H1 (cell line): Measurements from ENCODE around the gene MARCHF3. TPM values are rescaled to one million over a fixed set of nuclear protein-coding genes. Genes with fewer than 3 reads are reported as not detected.

Experiments used
- CTCF ChIA-PET: fragments of 300-600 bp; sonication (Branson Sonifier 250); formaldehyde crosslinking; loops from one replicate; lab custom pipeline; 2021; ENCODE audit not compliant: partially characterized antibody; lab: Charles Lee
- POLR2A ChIA-PET: fragments of 300-600 bp; sonication (Branson Sonifier 250); formaldehyde crosslinking; loops from one replicate; lab custom pipeline; 2021; ENCODE audit warnings: inconsistent platforms; ENCODE audit not compliant: partially characterized antibody; lab: Charles Lee
- DNase-seq, 2 experiments: peaks; one replicate each; pipeline versions ENCODE4 v3.0.0 to v3.0.0-alpha.2; 2010 to 2022; ENCODE audit warnings: low spot score in 2 of 2, low read depth in 1 of 2, mixed read lengths in 1 of 2
- FAIRE-seq: peaks from 2 replicates; lab custom pipeline; 2011; peaks lifted over from hg19 to GRCh38; lab: Jason Lieb, UNC
- H2AFZ ChIP-seq: 2 replicates; pipeline ENCODE4 v1.8.1; 2012; ENCODE audit warnings: low read length, inconsistent platforms
- H2AK5ac ChIP-seq: 2 replicates; pipeline ENCODE4 v1.6.1; 2013; ENCODE audit warnings: low read depth, low read length
- H2BK120ac ChIP-seq: replicated peaks from 2 replicates; pipeline ENCODE3; 2013; ENCODE audit warnings: low read depth, low read length, inconsistent platforms
- H2BK12ac ChIP-seq: 2 replicates; pipeline ENCODE4 v1.6.1; 2013; ENCODE audit warnings: low read depth, low read length
- H2BK15ac ChIP-seq: 2 replicates; pipeline ENCODE4 v1.6.1; 2013; ENCODE audit warnings: low read length
- H2BK20ac ChIP-seq: 2 replicates; pipeline ENCODE4 v1.6.1; 2013; ENCODE audit warnings: low read length
- H2BK5ac ChIP-seq: 2 replicates; pipeline ENCODE4 v1.6.1; 2013; ENCODE audit warnings: low read depth, low read length
- H3K14ac ChIP-seq: 2 replicates; pipeline ENCODE4 v1.6.1; 2013; ENCODE audit warnings: inconsistent platforms; ENCODE audit not compliant: insufficient read length
- H3K18ac ChIP-seq: 2 replicates; pipeline ENCODE4 v1.6.1; 2013; ENCODE audit warnings: low read length; ENCODE audit errors: extremely low read depth
- H3K23ac ChIP-seq: 2 replicates; pipeline ENCODE4 v1.6.1; 2013; ENCODE audit warnings: inconsistent platforms; ENCODE audit not compliant: insufficient read length
- H3K23me2 ChIP-seq: 2 replicates; pipeline ENCODE4 v1.6.1; 2013; ENCODE audit warnings: low read depth, low read length
- H3K27ac ChIP-seq: 2 replicates; pipeline ENCODE4 v1.6.1; 2011; ENCODE audit warnings: low read depth, low read length, inconsistent platforms
- H3K27me3 ChIP-seq, 4 experiments: replicated peaks in 1 of 4; 1 replicate in 1 of 4; 2 replicates in 3 of 4; pipeline versions ENCODE4 v1.6.1 to v1.8.1; 2011 to 2013; ENCODE audit warnings: low read length in 3 of 4, mild to moderate bottlenecking in 3 of 4, inconsistent platforms in 2 of 4, mixed read lengths in 2 of 4, moderate library complexity in 1 of 4; ENCODE audit not compliant: control insufficient read depth in 3 of 4, insufficient read depth in 3 of 4; ENCODE audit errors: extremely low read depth in 1 of 4
- H3K36me3 ChIP-seq, 4 experiments: 2 replicates each; pipeline versions ENCODE4 v1.6.1 to v1.8.1; 2011 to 2013; ENCODE audit warnings: mild to moderate bottlenecking in 4 of 4, low read length in 3 of 4, moderate library complexity in 2 of 4, control low read depth in 1 of 4, inconsistent platforms in 1 of 4; ENCODE audit not compliant: insufficient read depth in 4 of 4, control insufficient read depth in 2 of 4
- H3K4ac ChIP-seq: replicated peaks from 2 replicates; pipeline ENCODE3; 2013; ENCODE audit warnings: low read length, low read depth, mixed read lengths, inconsistent platforms; ENCODE audit not compliant: insufficient read length
- H3K4me1 ChIP-seq, 4 experiments: replicated peaks in 1 of 4; 1 replicate in 1 of 4; 2 replicates in 3 of 4; pipeline versions ENCODE4 v1.6.1 to v1.8.1; 2011 to 2013; ENCODE audit warnings: low read length in 3 of 4, inconsistent platforms in 2 of 4, mixed read lengths in 1 of 4; ENCODE audit not compliant: insufficient read depth in 4 of 4, control insufficient read depth in 3 of 4
- H3K4me2 ChIP-seq, 2 experiments: 2 replicates each; pipeline versions ENCODE4 v1.6.1 to v1.8.1; 2011 to 2013; ENCODE audit warnings: low read depth in 2 of 2, low read length in 2 of 2, control low read depth in 1 of 2, inconsistent platforms in 1 of 2, mild to moderate bottlenecking in 1 of 2; ENCODE audit not compliant: insufficient read depth in 1 of 2
- H3K4me3 ChIP-seq, 4 experiments: fragments of 200-600, 300-600 bp in 1 of 4; sonication (generic), shearing (Covaris generic), sonication (Bioruptor Twin) in 1 of 4; 2 replicates each; pipeline versions ENCODE4 v1.5.1 to v1.8.1; 2011 to 2016; ENCODE audit warnings: low read length in 4 of 4, low read depth in 3 of 4, control low read depth in 2 of 4, inconsistent platforms in 2 of 4, mild to moderate bottlenecking in 2 of 4, mixed read lengths in 1 of 4, moderate library complexity in 1 of 4; ENCODE audit not compliant: insufficient read depth in 2 of 4; ENCODE audit errors: extremely low read depth in 1 of 4
- H3K56ac ChIP-seq: replicated peaks from 2 replicates; pipeline ENCODE3; 2013; ENCODE audit warnings: low read depth, mild to moderate bottlenecking, mixed read lengths, low read length, inconsistent platforms; ENCODE audit not compliant: insufficient read length
- H3K79me1 ChIP-seq: 2 replicates; pipeline ENCODE4 v1.6.1; 2013; ENCODE audit warnings: low read depth, low read length, control low read depth
- H3K79me2 ChIP-seq, 2 experiments: 2 replicates each; pipeline versions ENCODE4 v1.6.1 to v1.8.1; 2012 to 2013; ENCODE audit warnings: low read length in 2 of 2, mild to moderate bottlenecking in 2 of 2, inconsistent platforms in 1 of 2; ENCODE audit not compliant: insufficient read depth in 2 of 2, control insufficient read depth in 1 of 2
- H3K9ac ChIP-seq, 4 experiments: replicated peaks in 1 of 4; 1 replicate in 1 of 4; 2 replicates in 3 of 4; pipeline versions ENCODE4 v1.6.1 to v1.8.1; 2011 to 2013; ENCODE audit warnings: low read depth in 3 of 4, low read length in 3 of 4, control low read depth in 2 of 4, mild to moderate bottlenecking in 2 of 4, moderate library complexity in 2 of 4, inconsistent platforms in 1 of 4; ENCODE audit errors: extremely low read depth in 1 of 4
- H3K9me3 ChIP-seq, 2 experiments: 2 replicates each; pipeline versions ENCODE4 v1.6.1 to v1.8.1; 2012 to 2013; ENCODE audit warnings: mild to moderate bottlenecking in 2 of 2, moderate library complexity in 2 of 2, control low read depth in 1 of 2, inconsistent platforms in 1 of 2, low read depth in 1 of 2, low read length in 1 of 2, mixed read lengths in 1 of 2; ENCODE audit not compliant: insufficient read depth in 2 of 2
- H4K20me1 ChIP-seq, 2 experiments: replicated peaks in 1 of 2; 2 replicates each; pipeline versions ENCODE3 to v1.8.1; 2011 to 2013; ENCODE audit warnings: inconsistent platforms in 2 of 2, low read length in 2 of 2, mild to moderate bottlenecking in 1 of 2; ENCODE audit not compliant: insufficient read depth in 2 of 2, control insufficient read depth in 1 of 2
- H4K5ac ChIP-seq: 2 replicates; pipeline ENCODE4 v1.6.1; 2013; ENCODE audit warnings: low read length, low read depth, mixed read lengths, inconsistent platforms; ENCODE audit not compliant: insufficient read length
- H4K8ac ChIP-seq: 2 replicates; pipeline ENCODE4 v1.8.0; 2013; ENCODE audit warnings: mild to moderate bottlenecking, moderate library complexity, low read length, inconsistent platforms; ENCODE audit not compliant: insufficient read depth; ENCODE audit errors: extremely low read depth
- H4K91ac ChIP-seq: replicated peaks from 2 replicates; pipeline ENCODE3; 2013; ENCODE audit warnings: low read length, mixed read lengths, inconsistent platforms; ENCODE audit not compliant: insufficient read length
- BCL11A ChIP-seq, 2 experiments: IDR thresholded peaks; one replicate each; pipeline ENCODE4 v1.6.1; 2011; ENCODE audit warnings: low read depth in 2 of 2, low read length in 2 of 2, mild to moderate bottlenecking in 2 of 2
- GTF2F1 ChIP-seq: IDR thresholded peaks from 2 replicates; pipeline ENCODE4 v1.6.1; 2012; ENCODE audit warnings: low read depth, low read length, improper control_type of control experiment, borderline replicate concordance
- JUN ChIP-seq: IDR thresholded peaks from 2 replicates; pipeline ENCODE4 v1.6.1; 2011; ENCODE audit warnings: low read depth, mild to moderate bottlenecking, improper control_type of control experiment, low read length
- KDM4A ChIP-seq: IDR thresholded peaks from one replicate; pipeline ENCODE4 v1.7.1; 2012; ENCODE audit warnings: low read depth, mild to moderate bottlenecking, moderate library complexity, low read length, inconsistent platforms; ENCODE audit not compliant: severe bottlenecking
- NANOG ChIP-seq: IDR thresholded peaks from 2 replicates; pipeline ENCODE4 v1.6.1; 2011; ENCODE audit warnings: low read length, low read depth, mild to moderate bottlenecking, inconsistent platforms; ENCODE audit not compliant: insufficient read depth, poor library complexity, severe bottlenecking
- SIN3A ChIP-seq, 2 experiments: IDR thresholded peaks in 1 of 2; conservative IDR thresholded peaks in 1 of 2; 2 replicates each; pipeline ENCODE4 v1.6.1; 2011 to 2012; ENCODE audit warnings: low read length in 2 of 2, improper control_type of control experiment in 1 of 2, low read depth in 1 of 2, mild to moderate bottlenecking in 1 of 2
- SP1 ChIP-seq: IDR thresholded peaks from 2 replicates; pipeline ENCODE4 v1.6.1; 2011; ENCODE audit warnings: low read depth, low read length
- ZNF274 ChIP-seq: IDR thresholded peaks from 2 replicates; pipeline ENCODE4 v1.7.0; 2012; ENCODE audit warnings: low read length, borderline replicate concordance; ENCODE audit errors: extremely low read depth
- WGBS, 2 experiments: shearing (Covaris generic) in 1 of 2; methylation state at CpG; one replicate each; pipeline versions ENCODE4 v1.1.6 to v1.1.7; 2013 to 2015; ENCODE audit warnings: low lambda C conversion rate in 2 of 2, mixed read lengths in 2 of 2, inconsistent platforms in 1 of 2, low coverage in 1 of 2, missing lambda C conversion rate in 1 of 2; ENCODE audit not compliant: insufficient replicate concordance in 2 of 2, insufficient coverage in 1 of 2, insufficient read length in 1 of 2; ENCODE audit errors: extremely low coverage in 1 of 2, missing lambda C conversion rate in 1 of 2; 5-methylcytosine and 5-hydroxymethylcytosine counted together
- polyA plus RNA-seq, 7 experiments: library from polyadenylated mRNA; depleted of rRNA in 3 of 7; stranded (reverse) in 5 of 7; unstranded in 2 of 7; fragments of >200 nt in 5 of 7; fragments of 200-250 nt in 2 of 7; gene quantifications; 1 replicate in 5 of 7; 2 replicates in 1 of 7; 4 replicates in 1 of 7; pipeline versions ENCODE4 v1.2.1 to v1.2.3, GENCODE V29; 2011 to 2013; ENCODE audit warnings: missing spikeins in 2 of 7, mixed read lengths in 2 of 7
- total RNA-seq: library from RNA; stranded (reverse); fragmentation: NEBNext Ultra II Directional; extraction: Animal tissue kit (Norgen Biotek cat#: 25700); gene quantifications from 2 replicates; pipeline ENCODE4 v1.2.1, GENCODE V29; 2021

MARCHF3 gene
- total and polyA plus RNA-seq, 2 of the 8 experiments (the other 6 are each of a cell fraction or from before 2014, with no cell fraction given), result 12.0 to 16.9 TPM

- H3K18ac ChIP-seq, result 0 out of 2 replicates have a peak overlapping the region, but pooled peaks have one; percentile 9
- POLR2A ChIA-PET, result interaction anchor here (0.6 to 1.6 kb wide), 2 partner anchors 13 to 336 kb away, joined by 3 to 4 read pairs; no protein-coding TSS in a partner anchor
- peak overlapping the region; percentile 56; the same call in 1 of the 2 replicates for H2BK12ac ChIP-seq
- FAIRE-seq, result no peak
- H2BK15ac ChIP-seq, result peak overlapping the region; percentile 83; the same call in 1 of the 2 replicates
- H3K36me3 ChIP-seq, result no peaks in the 10 kb centered on the region
- H2BK20ac ChIP-seq, result peak overlapping the region; percentile 29
- no peak overlapping the region for H3K56ac ChIP-seq
- H2BK5ac ChIP-seq, result 0 out of 2 replicates have a peak overlapping the region, but pooled peaks have one; percentile 10
- no peak overlapping the region; a peak in 1 of 4 replicates for H3K4me2 ChIP-seq
- H3K9ac ChIP-seq, result no peak overlapping the region; a peak in 1 of 7 replicates
- TF ChIP-seq JUN (no peak), ZNF274 (no peak), SP1 (no peak), KDM4A (no peak), GTF2F1 (no peak), BCL11A (IDR thresholded peaks at IDR 0.05; ENCODE audit: low read depth in 2 of 2, low read length in 2 of 2) (no peak), SIN3A (conservative IDR thresholded peaks at IDR 0.05 in 1 of 2, IDR thresholded peaks at IDR 0.05 in 1 of 2; ENCODE audit: low read depth in 1 of 2, low read length in 2 of 2) (no peak), NANOG (no peak)
- TF ChIP-seq, all 59 proteins: peak for 0
- peak overlapping the region; percentile 18; the same call in 1 of the 2 replicates for H2AK5ac ChIP-seq
- DNase-seq, result no peak
- H3K27me3 ChIP-seq, result no peaks in the 10 kb centered on the region
- no peaks in the 10 kb centered on the region; a peak in 1 of 4 replicates for H3K9me3 ChIP-seq
- no peaks in the 10 kb centered on the region for H4K20me1 ChIP-seq
- no peak overlapping the region for H3K4me3 ChIP-seq
- no peak overlapping the region; the same call in 1 of the 2 replicates for H4K8ac ChIP-seq
- H3K14ac ChIP-seq, result no peak overlapping the region
- H4K5ac ChIP-seq, result no peak overlapping the region
- no peaks in the 10 kb centered on the region for H3K79me2 ChIP-seq
- no peak overlapping the region for H3K23ac ChIP-seq
- no peak overlapping the region for H2AFZ ChIP-seq
- H4K91ac ChIP-seq, result no peak overlapping the region
- H3K27ac ChIP-seq, result no peak overlapping the region
- CTCF ChIA-PET, result no interaction called here
- WGBS, 2 experiments, result 81% methylated on average over 9 of the region's 9 CpGs; no CpG with 5 or more reads in 1 of the 2 experiments
- H3K4ac ChIP-seq, result no peak overlapping the region
- H3K4me1 ChIP-seq, result peaks cover 0 to 11% (median 9%) of the 10 kb centered on the region in 4 experiments
- no peak overlapping the region for H2BK120ac ChIP-seq
- no peaks in the 10 kb centered on the region; the same call in 1 of the 2 replicates for H3K79me1 ChIP-seq
- H3K23me2 ChIP-seq, result no peaks in the 10 kb centered on the region
These were observed 108.9 kb downstream of the MARCHF3 start for GRCh38 chr5:126921241-126922091.
